Measurements from ENCODE around the gene BTN3A1.
"Not testable (repeated sequence)": the region's sequence is repeated elsewhere in the genome, so short reads cannot be mapped to it uniquely, and the experiment has no call there.

The BTN3A1 gene

GRCh38 chr6:26401987-26402658 lies at the start of gene BTN3A1:
Gene BTN3A1, plus strand, starts transcription at chr6:26402275. Its CDS starts 3,289 bp downstream, at chr6:26405564.
- peak; percentile 52 for DNase-seq

DNA sequence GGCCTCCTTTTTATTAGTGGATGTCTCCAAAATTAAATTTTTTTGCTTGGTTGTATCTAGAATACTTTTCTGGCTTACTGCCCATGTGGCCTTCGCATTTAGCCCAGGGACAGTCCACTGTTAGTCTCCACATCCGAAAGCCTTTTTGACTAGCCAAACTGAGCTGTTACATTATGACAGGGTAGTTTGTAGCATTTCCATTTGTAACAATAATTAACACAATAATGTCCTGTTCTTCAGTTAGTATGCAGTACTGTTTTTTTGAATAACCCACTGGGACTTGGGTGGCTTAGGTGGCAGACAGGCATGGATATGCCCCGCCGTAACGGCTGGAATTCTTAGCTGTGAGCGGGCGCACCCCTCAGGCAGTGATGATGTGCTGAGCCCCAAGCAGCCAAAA lies 49.8 kb upstream of the BTN3A1 start:
- DNase-seq = no peak

- DNase-seq = no peak
Observed at GRCh38 chr6:26354162-26354561, 47.9 kb upstream of the BTN3A1 start.

DNA sequence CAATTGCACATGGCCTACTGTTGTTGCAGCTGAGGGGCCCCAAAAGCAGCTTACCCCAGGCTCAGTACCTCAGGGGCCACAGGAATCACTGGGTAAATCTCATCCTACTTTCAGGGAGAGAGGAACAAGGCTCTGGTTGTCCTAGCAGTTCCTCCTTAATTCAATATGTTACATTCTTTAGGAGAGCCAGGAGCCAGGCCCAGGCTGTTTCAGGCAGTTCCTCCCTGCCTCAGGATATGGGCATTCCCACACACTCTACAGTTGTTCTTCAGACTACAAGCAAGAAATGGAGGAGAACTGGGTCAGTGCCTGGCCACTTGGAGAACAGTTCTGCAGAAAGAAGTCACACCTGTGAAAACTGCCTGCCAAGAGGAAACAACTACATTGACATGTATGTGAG lies 46.7 kb upstream of the BTN3A1 start:
- DNase-seq = no peak

- DNase-seq = not testable (repeated sequence)
Observed at GRCh38 chr6:26357543-26357942, 44.5 kb upstream of the BTN3A1 start.

GRCh38 chr6:26358511-26358981 lies 43.5 kb upstream of the BTN3A1 start:
- no peak for DNase-seq

- no peak for DNase-seq
Observed at GRCh38 chr6:26359765-26360164, 42.3 kb upstream of the BTN3A1 start.

DNA sequence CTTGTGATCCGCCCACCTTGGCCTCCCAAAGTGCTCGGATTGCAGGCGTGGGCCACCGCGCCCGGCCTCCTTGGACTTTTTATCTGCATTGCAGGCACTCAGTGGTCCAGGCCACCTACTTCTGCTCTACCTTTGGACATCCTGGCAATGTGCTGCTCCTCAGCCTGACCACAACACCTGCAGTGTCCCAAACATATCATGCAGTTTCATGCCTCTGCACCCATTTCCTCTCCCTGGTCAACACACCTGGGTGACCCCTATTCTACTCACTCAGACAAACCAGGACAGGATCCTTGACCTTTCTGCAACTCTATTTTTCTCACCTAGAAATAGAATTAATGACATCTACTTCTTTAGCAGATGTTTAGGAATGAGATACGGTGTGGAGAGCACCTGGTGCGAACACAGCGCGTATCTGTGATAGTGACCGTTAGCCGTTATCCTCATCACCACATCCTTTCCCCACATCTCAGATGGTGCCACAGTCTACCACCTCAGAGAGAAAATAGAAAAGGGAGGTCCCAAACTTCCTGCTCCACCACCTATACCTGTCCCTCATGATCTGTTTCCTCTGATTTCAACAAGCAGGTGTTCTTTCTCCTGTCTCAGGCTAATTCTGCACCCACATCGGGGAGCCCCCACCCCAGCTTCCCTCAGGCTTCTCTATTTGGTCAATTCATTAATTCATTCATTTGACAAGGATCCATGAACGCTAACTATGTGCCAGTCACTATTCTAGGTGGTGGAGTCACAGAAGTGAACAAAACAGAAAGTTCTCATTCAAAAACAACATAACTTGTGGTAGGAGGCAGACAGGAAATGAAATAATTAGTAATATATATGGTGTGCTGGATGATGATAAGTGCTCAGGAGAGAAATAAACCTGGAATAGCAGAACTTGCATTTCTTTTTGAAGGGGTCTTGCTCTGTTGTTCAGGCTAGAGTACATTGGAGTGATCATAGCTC lies 41.3 kb upstream of the BTN3A1 start:
- DNase-seq = no peak

GRCh38 chr6:26361544-26361943 lies 40.5 kb upstream of the BTN3A1 start:
- no peak for DNase-seq

DNA sequence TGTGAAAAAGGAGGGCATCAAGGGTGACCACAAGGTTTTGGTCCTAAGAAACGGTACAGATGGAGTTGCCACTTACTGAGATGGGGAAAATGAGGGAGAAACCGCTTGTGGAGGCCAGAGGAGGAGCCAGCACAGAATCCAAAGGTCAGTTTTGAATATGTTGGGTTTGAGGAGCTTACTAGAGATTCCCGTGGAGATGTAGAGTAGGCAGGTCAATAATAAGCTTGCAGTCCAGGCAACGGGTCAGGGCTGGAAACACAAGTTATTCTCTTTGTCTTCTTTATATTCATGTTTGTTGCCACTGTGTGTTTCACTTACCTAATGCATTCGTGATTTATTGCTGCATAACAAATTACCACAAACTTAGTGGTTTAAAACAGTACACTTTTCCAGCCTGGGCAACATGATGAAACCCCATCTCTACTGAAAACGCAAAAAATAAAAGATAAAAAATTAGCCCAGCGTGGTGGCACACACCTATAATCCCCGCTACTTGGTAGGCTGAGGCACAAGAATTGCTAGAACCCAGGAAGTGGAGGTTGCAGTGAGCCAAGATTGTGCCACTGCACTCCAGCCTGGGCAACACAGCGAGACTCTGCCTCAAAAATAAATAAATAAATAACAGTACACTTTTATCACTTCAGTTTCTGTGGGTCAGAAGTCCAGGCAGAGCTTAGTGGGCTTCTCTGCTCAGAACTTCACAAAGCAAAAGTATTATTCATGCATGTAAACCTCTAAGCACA lies 39.8 kb upstream of the BTN3A1 start:
- no peak for DNase-seq

GRCh38 chr6:26362836-26363220 lies 39.2 kb upstream of the BTN3A1 start:
- DNase-seq = no peak

- no peak for DNase-seq
Observed at GRCh38 chr6:26363882-26364701, 38.0 kb upstream of the BTN3A1 start.

DNA sequence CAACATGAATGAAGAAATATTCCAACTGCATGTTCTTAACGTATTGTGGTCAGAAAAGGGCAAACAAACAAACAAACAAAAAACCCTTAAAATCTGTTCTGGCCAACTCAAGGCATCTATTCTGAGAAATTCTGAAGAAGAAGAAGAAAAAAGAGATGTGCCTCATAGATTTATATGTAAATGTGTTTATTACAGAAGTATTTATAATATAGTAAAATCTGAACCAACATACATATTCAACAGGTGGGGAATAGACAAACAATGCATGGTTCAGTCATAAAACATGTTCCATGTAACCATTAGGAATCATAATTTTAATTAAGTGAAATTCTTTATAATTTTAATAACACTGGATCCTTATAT lies 36.5 kb upstream of the BTN3A1 start:
- no peak for DNase-seq

- no peak for DNase-seq
Observed at GRCh38 chr6:26366504-26366903, 35.6 kb upstream of the BTN3A1 start.

- DNase-seq = no peak
Observed at GRCh38 chr6:26367114-26367513, 35.0 kb upstream of the BTN3A1 start.

DNA sequence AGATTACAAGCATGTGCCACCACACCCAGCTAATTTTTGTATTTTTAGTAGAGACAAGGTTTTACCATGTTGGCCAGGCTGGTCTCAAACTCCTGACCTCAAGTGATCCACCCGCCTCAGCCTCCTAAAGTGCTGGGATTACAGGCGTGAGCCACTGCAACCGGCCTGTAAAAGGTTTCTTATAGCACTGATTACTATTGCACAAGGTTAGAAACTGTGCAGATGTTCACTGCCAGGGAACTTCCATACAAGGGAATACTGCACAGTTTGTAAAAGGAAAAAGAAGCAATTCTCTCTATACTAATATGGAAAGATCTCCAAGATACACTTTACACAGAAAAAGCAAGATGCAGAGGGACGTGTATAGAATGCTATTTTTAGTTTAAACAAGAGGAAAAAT lies 30.3 kb upstream of the BTN3A1 start:
- DNase-seq = not testable (repeated sequence)

- no peak for DNase-seq
Observed at GRCh38 chr6:26372308-26373144, 29.5 kb upstream of the BTN3A1 start.

GRCh38 chr6:26375270-26375669 lies 26.8 kb upstream of the BTN3A1 start:
- DNase-seq = no peak

DNA sequence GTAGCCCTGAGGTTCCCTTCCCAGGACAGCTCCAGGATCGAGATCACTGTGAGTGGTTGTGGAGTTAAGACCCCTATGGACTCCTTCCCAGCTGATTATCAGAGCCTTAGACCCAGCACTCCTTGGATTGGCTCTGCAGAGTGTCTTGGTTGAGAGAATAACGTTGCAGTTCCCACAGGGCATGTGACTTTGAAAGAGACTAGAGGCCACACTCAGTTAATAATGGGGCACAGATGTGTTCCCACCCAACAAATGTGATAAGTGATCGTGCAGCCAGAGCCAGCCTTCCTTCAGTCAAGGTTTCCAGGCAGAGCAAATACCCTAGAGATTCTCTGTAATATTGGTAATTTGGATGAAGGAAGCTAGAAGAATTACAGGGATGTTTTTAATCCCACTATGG lies 24.4 kb upstream of the BTN3A1 start:
- DNase-seq = no peak

DNA sequence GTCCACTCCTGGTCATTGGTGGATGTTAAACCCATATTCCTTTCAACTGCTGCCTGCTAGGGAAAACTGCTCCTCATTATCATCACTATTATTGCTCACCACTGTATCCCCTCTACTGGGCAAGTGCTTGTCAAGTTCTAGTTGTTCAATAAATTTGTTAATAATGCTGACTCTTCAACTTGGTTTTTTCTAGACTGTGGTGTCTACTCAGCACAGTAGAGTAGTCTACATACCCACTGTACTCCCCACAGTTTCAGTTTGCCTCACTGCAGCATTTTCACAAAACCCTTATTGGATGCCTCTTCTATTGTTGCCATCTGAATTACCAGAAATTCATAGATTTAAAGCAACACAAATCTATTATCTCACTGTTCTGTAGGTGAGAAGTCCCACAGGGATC lies 23.9 kb upstream of the BTN3A1 start:
- DNase-seq = not testable (repeated sequence)

DNA sequence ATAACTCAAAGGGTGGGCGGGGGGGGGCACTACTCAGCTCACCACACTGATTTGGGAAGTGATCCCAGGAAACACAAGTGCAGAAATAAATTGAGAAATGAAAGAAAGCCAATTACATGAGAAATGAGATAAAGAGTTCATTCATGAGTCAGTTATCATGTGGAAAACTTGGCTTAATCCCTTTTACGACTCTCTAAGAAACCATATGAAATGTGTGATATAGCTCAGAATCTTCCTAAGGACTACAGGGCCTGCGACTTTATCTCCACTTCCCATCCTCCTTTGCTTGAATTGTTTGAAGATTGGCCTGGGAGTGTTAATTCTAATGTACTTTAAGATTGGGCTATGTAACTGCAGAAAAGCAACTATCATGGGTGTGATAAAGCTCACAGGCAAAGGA lies 22.8 kb upstream of the BTN3A1 start:
- no peak for DNase-seq

DNA sequence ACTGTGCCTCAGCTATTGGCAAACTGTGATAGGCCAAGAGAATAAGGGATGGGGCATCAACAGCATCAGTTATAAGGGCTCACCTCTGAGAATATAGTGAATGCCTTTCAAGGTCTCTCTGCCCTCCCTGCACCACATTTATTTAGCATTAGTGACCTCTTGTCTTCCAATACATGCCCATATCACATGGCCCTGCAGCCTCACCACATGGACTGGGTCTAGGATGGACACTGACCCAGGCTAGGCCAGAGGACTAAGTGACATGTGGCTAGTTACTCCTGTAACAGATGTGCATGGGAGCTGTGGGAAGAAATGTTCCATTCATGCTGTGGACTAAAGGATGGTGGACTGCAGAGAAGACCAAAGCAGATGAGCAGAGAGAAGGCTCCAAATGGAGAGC lies 22.3 kb upstream of the BTN3A1 start:
- DNase-seq = no peak

Data from NCI-H226 (cell line).